A673 (cell line): ENCODE measurements around the gene KIRREL3. TPM values are rescaled to one million over a fixed set of nuclear protein-coding genes. Genes with fewer than 3 reads are reported as not detected.

Experiments used
- BruUV-seq: library from RNA; stranded (reverse); fragments of 400-500 nt; replicated peaks from 2 replicates; lab custom pipeline; 2021; lab: Mats Ljungman, UMichigan
- CTCF ChIA-PET: fragments of 300-600 bp; sonication (Branson Sonifier 250); formaldehyde crosslinking; loops from one replicate; lab custom pipeline; 2022; ENCODE audit warnings: antibody characterized with exemption; lab: Charles Lee
- POLR2A ChIA-PET: fragments of 300-600 bp; sonication (Branson Sonifier 250); formaldehyde crosslinking; loops from one replicate; lab custom pipeline; 2022; ENCODE audit warnings: antibody characterized with exemption; ENCODE audit not compliant: low non-redundant PET; lab: Charles Lee
- DNase-seq: peaks from one replicate; pipeline ENCODE4 v3.0.0-alpha.2; 2015; ENCODE audit warnings: low spot score
- H3K27ac ChIP-seq: fragments of 200-600 bp; sonication (generic); 2 replicates; pipeline ENCODE4 v1.5.1; 2016; ENCODE audit warnings: mixed run types, low read depth, mild to moderate bottlenecking, mixed read lengths, antibody characterized with exemption, low read length; ENCODE audit not compliant: poor library complexity, severe bottlenecking
- H3K27me3 ChIP-seq: fragments of 200-600 bp; sonication (generic); replicated peaks from 2 replicates; pipeline ENCODE4 v1.6.1; 2017; ENCODE audit warnings: mixed run types, low read depth, mild to moderate bottlenecking, mixed read lengths, antibody characterized with exemption, low read length; ENCODE audit not compliant: insufficient read depth, poor library complexity
- H3K36me3 ChIP-seq: fragments of 200-600 bp; sonication (generic); 2 replicates; pipeline ENCODE4 v1.6.1; 2016; ENCODE audit warnings: mixed run types, mild to moderate bottlenecking, mixed read lengths, antibody characterized with exemption, low read length; ENCODE audit not compliant: insufficient read depth, poor library complexity, severe bottlenecking
- H3K4me1 ChIP-seq: fragments of 200-600 bp; sonication (generic); 2 replicates; pipeline ENCODE4 v1.6.1; 2017; ENCODE audit warnings: mixed run types, mild to moderate bottlenecking, mixed read lengths, antibody characterized with exemption, low read length; ENCODE audit not compliant: insufficient read depth, poor library complexity, severe bottlenecking
- H3K4me3 ChIP-seq: fragments of 200-600 bp; sonication (generic); 2 replicates; pipeline ENCODE4 v1.5.1; 2016; ENCODE audit warnings: low read depth, mixed run types, mild to moderate bottlenecking, mixed read lengths, low read length; ENCODE audit not compliant: poor library complexity, severe bottlenecking
- H3K9me3 ChIP-seq: fragments of 200-600 bp; sonication (generic); 2 replicates; pipeline ENCODE4 v1.6.1; 2016; ENCODE audit warnings: mixed run types, low read depth, mild to moderate bottlenecking, mixed read lengths, antibody characterized with exemption, low read length; ENCODE audit not compliant: poor library complexity, severe bottlenecking
- EZH2 ChIP-seq: fragments of 200-600 bp; sonication (generic); IDR thresholded peaks from 2 replicates; pipeline ENCODE4 v1.6.1; 2017; ENCODE audit warnings: borderline replicate concordance, low read depth, mild to moderate bottlenecking, mixed read lengths, antibody characterized with exemption, low read length; ENCODE audit not compliant: poor library complexity, severe bottlenecking
- intact Hi-C: fragments of 100-400 bp; cut with micrococcal nuclease; formaldehyde crosslinking; loops from one replicate; pipeline ENCODE4 v1.10.0; 2022; ENCODE audit not compliant: unreplicated experiment
- total RNA-seq: library from RNA; stranded (reverse); gene quantifications from 2 replicates; pipeline ENCODE4 v1.2.3, GENCODE V29; 2021
- TF ChIP-seq, protein P1 (sequence below): fragments of 300-800, 200-600 bp; sonication (generic); conservative IDR thresholded peaks from 2 replicates; pipeline ENCODE4 v1.5.1; 2017; ENCODE audit warnings: low read depth, mild to moderate bottlenecking, antibody characterized with exemption, low read length, moderate library complexity, mixed read lengths

KIRREL3 gene
- total RNA-seq, 1 experiment from 2014 or later, result not detected

GRCh38 chr11:126436209-126436755 is 564.3 kb downstream of the KIRREL3 start:
- CTCF ChIA-PET, result no interaction called here
- Histone ChIP-seq H3K9me3 (no peaks in the 10 kb centered on the region), H3K4me3 (no peak overlapping the region), H3K4me1 (no peaks in the 10 kb centered on the region), H3K27ac (no peak overlapping the region), H3K36me3 (no peaks in the 10 kb centered on the region), H3K27me3 (no peaks in the 10 kb centered on the region)
- intact Hi-C loops, result no loop called here
- no peak for DNase-seq
- BruUV-seq, result no TSS peak
- TF ChIP-seq, protein P1, sequence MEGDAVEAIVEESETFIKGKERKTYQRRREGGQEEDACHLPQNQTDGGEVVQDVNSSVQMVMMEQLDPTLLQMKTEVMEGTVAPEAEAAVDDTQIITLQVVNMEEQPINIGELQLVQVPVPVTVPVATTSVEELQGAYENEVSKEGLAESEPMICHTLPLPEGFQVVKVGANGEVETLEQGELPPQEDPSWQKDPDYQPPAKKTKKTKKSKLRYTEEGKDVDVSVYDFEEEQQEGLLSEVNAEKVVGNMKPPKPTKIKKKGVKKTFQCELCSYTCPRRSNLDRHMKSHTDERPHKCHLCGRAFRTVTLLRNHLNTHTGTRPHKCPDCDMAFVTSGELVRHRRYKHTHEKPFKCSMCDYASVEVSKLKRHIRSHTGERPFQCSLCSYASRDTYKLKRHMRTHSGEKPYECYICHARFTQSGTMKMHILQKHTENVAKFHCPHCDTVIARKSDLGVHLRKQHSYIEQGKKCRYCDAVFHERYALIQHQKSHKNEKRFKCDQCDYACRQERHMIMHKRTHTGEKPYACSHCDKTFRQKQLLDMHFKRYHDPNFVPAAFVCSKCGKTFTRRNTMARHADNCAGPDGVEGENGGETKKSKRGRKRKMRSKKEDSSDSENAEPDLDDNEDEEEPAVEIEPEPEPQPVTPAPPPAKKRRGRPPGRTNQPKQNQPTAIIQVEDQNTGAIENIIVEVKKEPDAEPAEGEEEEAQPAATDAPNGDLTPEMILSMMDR, result no peak
- no peak for TF ChIP-seq EZH2
- POLR2A ChIA-PET, result no interaction called here

GRCh38 chr11:126434950-126435335 is 565.6 kb downstream of the KIRREL3 start:
- Histone ChIP-seq H3K9me3 (no peaks in the 10 kb centered on the region), H3K27me3 (no peaks in the 10 kb centered on the region), H3K27ac (no peak overlapping the region), H3K36me3 (no peaks in the 10 kb centered on the region), H3K4me3 (no peak overlapping the region), H3K4me1 (no peaks in the 10 kb centered on the region)
- POLR2A ChIA-PET, result interaction anchor here (0.6 kb wide), 1 partner anchor 204 kb away, joined by 9 read pairs; no protein-coding TSS in a partner anchor
- DNase-seq, result no peak
- intact Hi-C loops, result no loop called here
- BruUV-seq, result no TSS peak
- no peak for TF ChIP-seq EZH2
- TF ChIP-seq, protein P1, result no peak
- CTCF ChIA-PET, result no interaction called here

DNA sequence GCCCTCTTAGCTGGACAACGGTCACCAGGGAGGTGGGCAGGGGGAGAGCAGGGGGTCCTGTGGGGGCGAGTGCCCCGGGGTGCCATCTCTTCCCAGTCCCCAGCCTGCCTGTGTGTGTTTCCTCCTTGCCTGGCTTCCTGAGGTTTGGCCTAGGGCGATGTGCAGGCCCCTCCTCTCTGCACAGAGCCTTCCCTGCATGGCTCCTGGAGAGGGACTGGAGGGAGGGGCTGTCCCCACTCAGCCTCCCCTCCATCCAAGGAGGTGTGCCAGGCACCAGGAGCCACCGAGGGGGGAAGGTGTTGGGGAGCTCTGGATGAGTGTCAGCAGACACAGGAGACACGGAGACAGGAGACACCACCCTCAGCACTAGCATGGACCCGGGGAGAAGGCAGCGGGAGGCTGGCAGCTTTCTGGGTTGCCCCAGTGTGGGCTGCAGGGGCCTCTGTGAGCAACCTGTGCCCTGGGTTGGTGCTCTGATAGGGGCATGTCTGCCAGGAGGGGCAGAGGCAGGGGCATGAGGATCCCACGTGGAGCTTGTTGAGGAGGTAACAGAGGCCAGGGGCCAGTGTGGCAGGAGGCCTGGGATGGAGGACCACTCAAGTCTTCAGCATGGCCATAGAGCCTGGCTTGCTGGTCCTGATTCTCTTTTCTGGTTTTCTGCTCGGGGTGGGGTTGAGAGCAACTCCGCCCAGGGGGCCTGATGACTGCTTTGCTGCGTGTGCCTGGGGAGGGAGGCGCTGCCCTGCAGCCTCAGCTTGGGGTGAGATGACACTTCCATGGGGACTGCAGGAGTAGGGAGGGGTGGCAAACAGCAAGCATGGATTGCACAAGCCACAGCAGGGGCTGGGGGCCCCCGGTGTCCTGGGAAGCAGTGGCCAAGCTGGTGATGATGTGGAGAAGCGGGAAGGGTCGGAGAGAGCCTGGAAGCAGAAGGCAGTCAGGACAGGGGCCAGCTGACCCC is 566.3 kb downstream of the KIRREL3 start:
- no peaks in the 10 kb centered on the region for H3K36me3 ChIP-seq
- BruUV-seq, result no TSS peak
- H3K27me3 ChIP-seq, result no peaks in the 10 kb centered on the region
- DNase-seq, result no peak
- TF ChIP-seq, protein P1, result no peak
- TF ChIP-seq EZH2, result no peak
- intact Hi-C loops, result no loop called here
- ChIA-PET CTCF (no interaction called here), POLR2A (no interaction called here)
- H3K4me3 ChIP-seq, result no peak overlapping the region
- no peaks in the 10 kb centered on the region for H3K9me3 ChIP-seq
- no peaks in the 10 kb centered on the region for H3K4me1 ChIP-seq
- no peak overlapping the region for H3K27ac ChIP-seq
